Right lobe of liver (tissue), 6 donors: Measurements from ENCODE around the gene PRRX2. TPM values are rescaled to one million over a fixed set of nuclear protein-coding genes. Genes with fewer than 3 reads are reported as not detected.

Experiments used
- ATAC-seq, 4 donors: fragments of 200-7000 bp; cut with Tn5 transposase; one replicate each; pipeline ENCODE4 v1.9.1; 2020; ENCODE audit warnings: mild to moderate bottlenecking in 4 of 4, moderate library complexity in 4 of 4
- DNase-seq, 3 donors: peaks; one replicate each; pipeline ENCODE4 v3.0.0-alpha.2; 2020
- H3K27ac ChIP-seq, 3 donors: fragments of 200-600 bp; one replicate each; pipeline ENCODE4 v1.8.0; 2022
- H3K27me3 ChIP-seq, 2 donors: fragments of 200-600 bp; one replicate each; pipeline ENCODE4 v1.8.0; 2022
- H3K36me3 ChIP-seq, 4 donors: fragments of 200-600 bp; sonication (generic) in 1 of 4; one replicate each; pipeline versions ENCODE4 v1.5.1 to v1.8.0; 2017 to 2022; ENCODE audit warnings: control low read depth in 1 of 4
- H3K4me1 ChIP-seq, 4 donors: fragments of 200-600 bp; sonication (generic) in 1 of 4; one replicate each; pipeline versions ENCODE4 v1.5.1 to v1.8.0; 2017 to 2022; ENCODE audit warnings: control low read depth in 1 of 4
- H3K4me3 ChIP-seq, 3 donors: fragments of 200-600 bp; one replicate each; pipeline ENCODE4 v1.8.0; 2022
- H3K9me3 ChIP-seq, 4 donors: fragments of 200-600 bp; sonication (generic) in 1 of 4; one replicate each; pipeline versions ENCODE4 v1.5.1 to v1.8.0; 2017 to 2022; ENCODE audit warnings: control low read depth in 1 of 4
- POLR2A ChIP-seq: fragments of 450-650 bp; IDR thresholded peaks from one replicate; pipeline ENCODE4 v1.6.1; 2017; ENCODE audit warnings: antibody characterized with exemption, mild to moderate bottlenecking
- WGBS: methylation state at CpG from one replicate; pipeline ENCODE4 v1.1.6; 2018; ENCODE audit warnings: low coverage, low lambda C conversion rate; ENCODE audit not compliant: insufficient coverage; ENCODE audit errors: missing lambda C conversion rate; 5-methylcytosine and 5-hydroxymethylcytosine counted together
- intact Hi-C, 2 donors: fragments of 100-400 bp; cut with DNase I; formaldehyde crosslinking; loops; one replicate each; pipeline versions ENCODE4 v1.11.2 to v1.14.1; 2022
- total RNA-seq, 6 experiments: library from RNA; depleted of rRNA in 2 of 6; stranded (reverse); fragments of >200 nt in 2 of 6; fragmentation: NEBNext Ultra II Directional in 3 of 6; extraction: Animal tissue kit (Norgen Biotek cat#: 25700) in 3 of 6; gene quantifications; one replicate each; pipeline versions ENCODE4 v1.1.0 to v1.2.4, GENCODE V29; 2016 to 2023
- TF ChIP-seq, protein P1 (sequence below), 4 donors: fragments of 200-600 bp in 3 of 4; fragments of 450-650 bp in 1 of 4; IDR thresholded peaks; one replicate each; pipeline versions ENCODE4 v1.5.1 to v1.8.0; 2016 to 2022; ENCODE audit warnings: antibody characterized with exemption in 4 of 4, mild to moderate bottlenecking in 2 of 4
- donor health status: DM: no; HTN: yes; CAD: no.
- donor health status: DM: no; HTN: no; CAD: no.
- donor health status: DM: no; HTN: no; CAD: no.
- donor health status: DM: no; HTN: yes; CAD: no.
- donor health status: DM: no; HTN: yes; CAD: no.

PRRX2 gene
- total RNA-seq, 6 experiments from 2014 or later, result not detected

DNA sequence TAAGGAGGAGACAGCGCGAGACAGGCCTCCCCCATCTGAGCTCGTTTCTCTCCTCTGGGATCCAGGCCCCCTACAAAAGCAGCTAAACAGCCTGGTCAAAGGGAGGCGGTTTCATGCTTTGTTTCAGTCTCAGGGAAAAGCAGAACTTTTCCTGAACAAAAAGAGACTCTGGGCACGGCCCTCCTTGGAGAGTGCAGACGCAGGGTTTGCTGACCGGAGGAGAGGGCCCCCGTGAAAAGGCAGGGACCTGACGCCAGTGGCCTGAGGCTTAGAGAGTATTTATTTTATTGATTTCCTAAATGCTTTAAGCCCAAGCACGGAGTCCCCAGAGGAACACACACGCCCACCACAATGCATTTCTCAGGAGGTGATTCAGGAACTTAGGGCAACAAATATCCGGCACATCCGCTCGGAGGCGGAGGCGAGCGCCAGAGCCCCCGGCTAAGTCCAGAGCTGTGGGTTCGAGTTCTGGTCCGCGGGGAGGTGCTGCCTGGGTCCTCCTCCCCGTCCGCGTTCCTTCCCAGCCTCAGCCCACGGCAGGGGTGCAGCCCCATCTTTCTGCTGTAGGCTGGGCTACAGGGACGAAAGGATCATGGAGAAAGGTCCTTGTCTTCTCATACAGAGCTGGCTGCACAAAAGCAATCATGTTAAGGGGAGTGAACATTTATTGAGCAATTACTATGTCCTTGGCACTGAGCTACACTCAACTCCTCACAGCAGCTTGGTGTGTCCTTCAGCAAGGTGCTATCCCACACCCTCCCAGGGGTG is 47.4 kb downstream of the PRRX2 start:
- H3K36me3 ChIP-seq, result no peaks in the 10 kb centered on the region
- ATAC-seq, result no peak
- no peaks in the 10 kb centered on the region for H3K9me3 ChIP-seq
- no peak for DNase-seq
- intact Hi-C loops, result no loop called here
- H3K27ac ChIP-seq, result no peak overlapping the region
- no peak overlapping the region for H3K4me3 ChIP-seq
- H3K4me1 ChIP-seq, result no peaks in the 10 kb centered on the region
- WGBS, result 42% methylated on average over 10 of the region's 26 CpGs
- H3K27me3 ChIP-seq, result no peaks in the 10 kb centered on the region
- TF ChIP-seq, protein P1, sequence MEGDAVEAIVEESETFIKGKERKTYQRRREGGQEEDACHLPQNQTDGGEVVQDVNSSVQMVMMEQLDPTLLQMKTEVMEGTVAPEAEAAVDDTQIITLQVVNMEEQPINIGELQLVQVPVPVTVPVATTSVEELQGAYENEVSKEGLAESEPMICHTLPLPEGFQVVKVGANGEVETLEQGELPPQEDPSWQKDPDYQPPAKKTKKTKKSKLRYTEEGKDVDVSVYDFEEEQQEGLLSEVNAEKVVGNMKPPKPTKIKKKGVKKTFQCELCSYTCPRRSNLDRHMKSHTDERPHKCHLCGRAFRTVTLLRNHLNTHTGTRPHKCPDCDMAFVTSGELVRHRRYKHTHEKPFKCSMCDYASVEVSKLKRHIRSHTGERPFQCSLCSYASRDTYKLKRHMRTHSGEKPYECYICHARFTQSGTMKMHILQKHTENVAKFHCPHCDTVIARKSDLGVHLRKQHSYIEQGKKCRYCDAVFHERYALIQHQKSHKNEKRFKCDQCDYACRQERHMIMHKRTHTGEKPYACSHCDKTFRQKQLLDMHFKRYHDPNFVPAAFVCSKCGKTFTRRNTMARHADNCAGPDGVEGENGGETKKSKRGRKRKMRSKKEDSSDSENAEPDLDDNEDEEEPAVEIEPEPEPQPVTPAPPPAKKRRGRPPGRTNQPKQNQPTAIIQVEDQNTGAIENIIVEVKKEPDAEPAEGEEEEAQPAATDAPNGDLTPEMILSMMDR (IDR thresholded peaks at IDR 0.05), result no peak
- TF ChIP-seq POLR2A, result no peak

DNA sequence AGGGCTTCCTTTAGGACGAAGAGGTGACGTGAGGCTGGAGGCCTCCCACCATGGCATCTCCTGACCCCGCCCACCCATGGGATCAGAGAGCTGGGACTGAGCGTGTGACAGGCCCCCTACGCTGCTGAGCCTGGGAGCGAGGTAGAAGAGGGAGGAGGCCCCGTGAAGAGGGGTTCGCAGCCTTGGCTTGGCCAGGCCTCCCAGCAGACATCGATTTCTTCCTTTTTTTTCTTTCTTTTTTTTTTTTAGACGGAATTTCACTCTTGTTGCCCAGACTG is 47.9 kb downstream of the PRRX2 start:
- 78% methylated on average over 6 of the region's 10 CpGs for WGBS
- intact Hi-C loops, result no loop called here
- no peaks in the 10 kb centered on the region for H3K4me1 ChIP-seq
- no peak for ATAC-seq
- H3K36me3 ChIP-seq, result no peaks in the 10 kb centered on the region
- no peak overlapping the region for H3K27ac ChIP-seq
- H3K27me3 ChIP-seq, result no peaks in the 10 kb centered on the region
- DNase-seq, result no peak
- no peaks in the 10 kb centered on the region for H3K9me3 ChIP-seq
- TF ChIP-seq, protein P1 (IDR thresholded peaks at IDR 0.05), result no peak
- no peak for TF ChIP-seq POLR2A
- no peak overlapping the region for H3K4me3 ChIP-seq

DNA sequence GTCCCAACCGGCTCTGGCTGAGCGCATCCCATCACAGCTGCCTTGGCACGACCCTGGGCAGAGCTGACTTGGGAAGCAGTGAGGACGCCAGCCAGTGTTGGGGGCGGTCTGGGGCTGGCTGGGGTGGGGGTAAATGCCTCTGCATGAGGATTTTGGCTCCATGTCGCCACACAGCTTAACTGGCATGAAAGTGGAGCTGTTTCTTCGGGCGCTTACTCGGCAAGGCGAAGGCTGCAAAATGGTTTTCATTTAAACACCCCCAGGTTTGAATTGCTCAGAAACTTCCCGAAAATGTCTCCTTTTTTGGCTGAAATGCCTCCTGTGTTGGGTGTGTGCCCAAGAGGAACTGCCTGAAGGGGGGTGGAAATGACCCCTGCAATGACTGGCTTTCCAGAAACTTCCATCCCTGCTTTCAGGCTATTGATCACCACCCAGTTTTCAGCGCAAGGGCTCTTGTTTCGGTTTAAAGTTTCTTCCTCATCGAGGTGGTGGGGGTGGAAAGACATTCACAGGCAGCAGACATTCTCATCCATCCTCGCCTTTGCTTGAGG is 49.1 kb downstream of the PRRX2 start:
- no peaks in the 10 kb centered on the region for H3K36me3 ChIP-seq
- H3K27ac ChIP-seq, result no peak overlapping the region
- no peaks in the 10 kb centered on the region for H3K9me3 ChIP-seq
- no peaks in the 10 kb centered on the region for H3K27me3 ChIP-seq
- no peak overlapping the region for H3K4me3 ChIP-seq
- ATAC-seq, result no peak
- WGBS, result 49% methylated on average over 7 of the region's 15 CpGs
- intact Hi-C loops, result no loop called here
- no peaks in the 10 kb centered on the region for H3K4me1 ChIP-seq
- DNase-seq, result no peak
- TF ChIP-seq, protein P1 (IDR thresholded peaks at IDR 0.05), result no peak
- TF ChIP-seq POLR2A, result no peak

DNA sequence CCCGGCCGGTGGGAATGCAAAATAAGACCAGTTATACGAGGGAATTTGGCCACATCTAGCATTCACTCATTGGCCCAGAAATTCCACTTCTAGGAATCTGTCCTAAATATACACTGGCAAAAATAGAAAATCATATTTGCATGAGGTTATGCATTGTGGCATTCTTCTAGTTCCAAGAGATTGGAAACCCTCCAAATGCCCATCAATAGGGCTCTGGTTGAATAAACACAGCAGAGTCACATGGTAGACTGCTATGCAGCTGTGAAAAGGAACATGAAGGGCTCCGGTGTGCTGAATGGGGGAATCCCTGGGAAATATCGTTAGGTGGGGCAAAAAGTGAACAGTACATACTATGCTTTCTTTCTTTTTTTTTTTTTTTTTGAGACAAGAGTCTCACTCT is 50.6 kb downstream of the PRRX2 start:
- no peak for TF ChIP-seq POLR2A
- TF ChIP-seq, protein P1 (IDR thresholded peaks at IDR 0.05), result no peak
- Histone ChIP-seq H3K4me1 (no peaks in the 10 kb centered on the region), H3K9me3 (no peaks in the 10 kb centered on the region), H3K36me3 (no peaks in the 10 kb centered on the region), H3K27ac (no peak overlapping the region), H3K4me3 (no peak overlapping the region), H3K27me3 (no peaks in the 10 kb centered on the region)
- DNase-seq (no peak), ATAC-seq (no peak)
- 67% methylated on average over 5 of the region's 5 CpGs for WGBS
- intact Hi-C loops, result no loop called here
